NCI-H345 treated with DMSO at 0.1 percent for 48 hours (cell line): ENCODE data around the gene SCNN1A.

Source experiments
- DNase-seq: peaks from one replicate; lab custom pipeline; 2025; ENCODE audit not compliant: unreplicated experiment; lab: John Stamatoyannopoulos, UW

Gene SCNN1A

GRCh38 chr12:6384499-6385436 lies 9.4 kb upstream of the SCNN1A start:
- DNase-seq, result no peak

GRCh38 chr12:6383572-6384498 lies 8.5 kb upstream of the SCNN1A start, which contains the start of gene LTBR:
Gene LTBR (plus strand): TSS chr12:6384162. CDS start chr12:6384359, 197 bp downstream.
- no peak for DNase-seq

- DNase-seq, result no peak
Measured at GRCh38 chr12:6382982-6383381, 7.6 kb upstream of the SCNN1A start.

GRCh38 chr12:6382371-6382770 lies 7.0 kb upstream of the SCNN1A start:
- DNase-seq, result no peak

- DNase-seq, result no peak
Measured at GRCh38 chr12:6380141-6381121, 5.1 kb upstream of the SCNN1A start.

GRCh38 chr12:6378709-6379472 lies 3.5 kb upstream of the SCNN1A start:
- no peak for DNase-seq

- no peak for DNase-seq
Measured at GRCh38 chr12:6377667-6377994, 2.3 kb upstream of the SCNN1A start.

GRCh38 chr12:6376870-6377666 lies 1.7 kb upstream of the SCNN1A start:
- no peak for DNase-seq

- no peak for DNase-seq
Measured at GRCh38 chr12:6376079-6376869, 911 bp upstream of the SCNN1A start.

- no peak for DNase-seq
Measured at GRCh38 chr12:6374786-6375160, 590 bp downstream of the SCNN1A start.

GRCh38 chr12:6374028-6374785 lies 1.2 kb downstream of the SCNN1A start:
- no peak for DNase-seq

GRCh38 chr12:6373022-6373787 lies 2.2 kb downstream of the SCNN1A start:
- DNase-seq, result peak; percentile 94

GRCh38 chr12:6372403-6373003 lies 2.9 kb downstream of the SCNN1A start:
- peak; percentile 41 for DNase-seq

- peak; percentile 95 for DNase-seq
Measured at GRCh38 chr12:6370994-6371754, 4.2 kb downstream of the SCNN1A start.

GRCh38 chr12:6370576-6370935 lies 4.8 kb downstream of the SCNN1A start:
- no peak for DNase-seq
